Dedifferentiated amniotic fluid mesenchymal stem cell (primary cell): ENCODE data around the gene CAMSAP2.
A peak's percentile ranks its signal among the peaks of the same experiment; 100 is the strongest.
"Not testable (repeated sequence)": the region's sequence is repeated elsewhere in the genome, so short reads cannot be mapped to it uniquely, and the experiment has no call there.

ENCODE experiments used
- DNase-seq: peaks from one replicate; pipeline ENCODE4 v3.0.0-alpha.2; 2016; ENCODE audit errors: extremely low spot score

Gene CAMSAP2

DNA sequence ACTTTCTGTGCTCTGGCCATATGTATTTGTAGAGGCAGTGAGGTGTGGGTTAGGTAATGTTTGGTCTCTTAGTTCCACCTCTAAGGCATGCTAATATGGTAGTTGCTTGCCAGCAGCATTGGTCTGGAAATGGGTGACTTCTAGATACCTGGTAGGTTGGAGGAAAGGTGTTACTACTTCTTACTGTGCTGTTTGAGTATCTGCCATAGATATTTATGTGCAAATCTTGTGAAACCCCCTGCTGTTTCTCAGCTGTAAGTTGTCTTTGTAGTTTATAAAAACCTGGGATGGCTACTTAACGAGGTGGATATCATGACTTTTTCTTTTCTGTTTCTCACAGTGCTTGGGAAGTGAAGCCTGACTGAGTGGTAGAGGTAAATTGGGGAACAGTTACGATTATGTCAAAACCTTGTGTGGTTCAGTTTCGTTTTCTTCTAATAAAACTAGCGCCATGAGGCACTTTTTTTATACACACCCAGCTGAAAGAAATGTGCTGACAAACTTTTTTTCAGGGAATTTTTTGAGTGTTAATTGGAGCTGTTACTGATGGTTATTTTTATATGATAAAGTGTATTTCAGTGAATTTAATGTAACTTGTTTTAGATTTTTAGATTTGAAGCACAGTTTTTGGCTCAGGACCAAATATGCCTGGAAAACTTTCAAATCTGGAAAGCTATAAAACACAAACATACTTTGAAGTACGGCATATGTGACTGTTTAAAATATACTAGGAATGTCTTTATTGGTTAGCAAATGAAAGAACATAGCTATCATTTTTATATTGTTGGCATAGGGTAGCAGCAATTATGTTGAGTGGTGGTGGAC is 42.1 kb downstream of the CAMSAP2 start:
- peak; percentile 59 for DNase-seq

DNA sequence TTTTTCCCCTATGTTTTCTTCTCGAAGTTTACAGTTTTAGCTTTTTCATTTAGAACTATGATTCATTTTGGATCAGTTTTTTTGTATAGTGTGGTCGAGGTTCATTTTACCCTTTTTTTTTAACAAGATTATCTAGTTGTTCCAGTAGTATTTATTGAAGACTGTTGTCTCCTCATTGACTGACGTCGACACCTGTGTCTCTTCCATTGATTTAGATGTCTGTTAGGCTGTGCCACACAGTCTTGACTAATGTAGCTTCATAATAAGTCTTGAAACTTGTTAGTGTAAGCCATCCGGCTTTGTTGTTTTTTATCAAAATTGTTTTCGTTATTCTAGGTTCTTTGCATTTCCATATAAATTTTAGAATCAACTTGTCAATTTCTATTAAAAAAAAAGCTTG is 45.2 kb downstream of the CAMSAP2 start:
- DNase-seq: no peak

GRCh38 chr1:200784576-200784975 is 45.9 kb downstream of the CAMSAP2 start:
- no peak for DNase-seq

DNA sequence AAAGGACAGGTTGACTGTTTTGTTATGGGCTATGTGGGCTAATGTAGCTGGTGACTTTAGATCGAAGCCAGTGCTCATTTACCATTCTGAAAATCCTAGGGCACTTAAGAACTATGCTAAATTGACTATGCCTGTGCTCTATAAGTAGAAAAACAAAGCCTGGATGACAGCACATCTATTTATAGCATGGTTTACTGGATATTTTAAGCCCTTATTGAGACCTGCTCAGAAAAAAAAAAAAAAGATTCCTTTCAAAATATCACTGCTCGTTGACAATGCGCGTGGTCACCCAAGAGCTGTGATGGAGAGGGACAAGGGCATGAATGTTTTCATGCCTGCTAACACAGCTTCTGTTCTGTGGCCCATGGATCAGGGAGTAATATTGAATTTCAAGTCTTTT is 48.1 kb downstream of the CAMSAP2 start:
- no peak for DNase-seq

GRCh38 chr1:200787896-200788387 is 49.2 kb downstream of the CAMSAP2 start:
- DNase-seq: no peak

DNA sequence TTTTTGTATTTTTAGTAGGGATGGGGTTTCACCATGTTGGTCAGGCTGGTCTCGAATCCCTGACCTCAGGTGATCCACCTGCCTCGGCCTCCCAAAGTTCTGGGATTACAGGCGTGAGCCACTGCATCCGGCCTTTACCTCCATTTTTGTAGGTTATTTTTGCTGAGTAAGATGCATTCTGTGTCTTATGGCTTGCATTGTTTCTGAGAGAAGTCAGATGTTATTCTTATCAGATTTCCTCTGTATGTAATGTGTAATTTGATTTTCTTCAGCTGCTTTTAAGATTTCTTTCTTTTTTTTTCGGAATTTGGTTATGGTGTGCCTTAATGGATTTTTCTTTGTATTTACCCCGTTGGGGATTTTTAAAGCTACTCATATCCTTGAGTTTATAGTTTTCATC is 52.3 kb downstream of the CAMSAP2 start:
- DNase-seq: not testable (repeated sequence)

GRCh38 chr1:200793677-200794076 is 55.0 kb downstream of the CAMSAP2 start:
- no peak for DNase-seq

DNA sequence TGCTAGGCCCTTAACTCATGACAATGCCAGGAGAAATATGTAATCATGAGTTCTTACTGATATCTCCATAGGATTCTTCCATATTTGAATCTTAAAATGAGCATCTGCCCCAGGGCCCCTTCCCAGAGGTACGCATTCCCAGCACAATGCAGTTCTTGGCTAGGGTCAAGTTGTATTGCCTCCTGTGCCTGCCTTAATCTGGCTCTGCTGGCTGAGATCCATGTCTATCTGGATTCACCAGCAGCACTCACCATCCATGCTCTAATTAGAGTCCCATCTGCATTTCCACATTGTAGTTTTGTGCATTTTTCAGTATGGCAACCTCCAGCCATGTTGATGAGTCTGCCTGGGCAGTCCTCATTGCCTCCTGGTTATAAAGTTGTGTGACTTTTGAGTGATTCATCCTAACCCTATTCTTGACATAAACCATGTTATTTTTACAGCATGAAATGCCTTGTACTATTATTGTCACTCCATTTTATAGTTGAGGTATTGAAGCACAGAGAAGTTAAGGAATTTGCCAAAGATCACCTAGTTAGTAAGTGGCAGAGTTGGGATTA is 55.9 kb downstream of the CAMSAP2 start:
- DNase-seq: no peak

GRCh38 chr1:200795156-200795555 is 56.5 kb downstream of the CAMSAP2 start:
- peak; percentile 34 for DNase-seq

GRCh38 chr1:200802042-200802441 is 63.3 kb downstream of the CAMSAP2 start:
- no peak for DNase-seq

- peak; percentile 78 for DNase-seq
Observed at GRCh38 chr1:200802865-200803512, 64.3 kb downstream of the CAMSAP2 start.

DNA sequence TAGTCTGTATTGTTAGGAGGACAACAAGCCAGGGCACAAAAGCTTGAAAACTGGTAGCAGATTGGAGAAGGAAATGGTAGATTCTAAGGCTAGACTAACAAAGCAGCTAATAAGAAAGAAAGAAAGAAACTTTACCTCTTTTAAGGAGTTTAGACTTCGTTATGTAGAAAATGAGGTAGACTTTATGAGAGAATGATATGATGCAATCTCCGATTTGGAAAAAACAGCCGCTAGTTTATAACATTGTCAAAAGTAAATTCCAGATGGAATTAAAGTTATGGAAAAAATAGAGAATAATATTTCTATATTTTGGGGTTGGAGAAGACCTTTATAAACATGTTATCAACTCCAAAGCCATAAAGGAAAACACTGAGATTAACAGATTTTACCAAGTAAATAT is 67.0 kb downstream of the CAMSAP2 start:
- DNase-seq: no peak

DNA sequence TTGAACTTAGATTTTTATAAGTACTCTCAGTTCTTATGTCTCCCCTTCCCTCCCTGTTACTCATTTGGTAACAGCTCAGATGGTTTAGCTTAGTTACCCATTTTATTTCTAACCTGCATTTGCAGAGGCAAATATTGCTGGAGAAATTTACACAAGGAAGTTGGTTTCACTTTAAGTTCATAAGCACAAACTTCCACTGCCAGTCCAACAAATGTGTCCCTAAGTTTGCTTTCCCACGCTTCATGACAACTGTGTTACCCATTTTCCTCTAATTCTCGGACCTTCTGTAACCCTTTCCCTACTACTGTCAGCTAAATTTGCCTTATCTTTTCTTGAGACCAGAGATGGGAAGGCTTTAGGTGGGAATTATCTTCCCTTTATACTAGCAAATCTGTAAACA is 70.2 kb downstream of the CAMSAP2 start:
- DNase-seq: no peak

DNA sequence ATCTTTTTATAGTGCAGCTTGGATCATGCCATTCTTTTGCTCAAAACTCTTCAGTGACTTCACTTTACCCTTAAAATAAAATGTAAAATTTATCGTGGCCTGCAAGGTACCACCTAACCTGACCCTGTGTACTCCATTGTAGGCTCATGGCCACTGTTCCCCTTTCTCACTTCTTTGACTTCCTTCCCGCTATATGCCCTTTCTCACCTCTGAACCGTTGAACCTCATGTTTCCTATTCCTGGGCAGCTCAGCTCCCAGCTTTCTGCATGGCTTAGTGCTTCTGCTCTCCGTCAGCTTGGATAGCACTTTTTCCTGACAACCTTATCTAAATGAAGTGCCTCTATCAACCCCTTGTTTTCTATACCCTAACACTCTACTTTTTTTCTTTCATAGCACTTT is 73.0 kb downstream of the CAMSAP2 start:
- DNase-seq: no peak

DNA sequence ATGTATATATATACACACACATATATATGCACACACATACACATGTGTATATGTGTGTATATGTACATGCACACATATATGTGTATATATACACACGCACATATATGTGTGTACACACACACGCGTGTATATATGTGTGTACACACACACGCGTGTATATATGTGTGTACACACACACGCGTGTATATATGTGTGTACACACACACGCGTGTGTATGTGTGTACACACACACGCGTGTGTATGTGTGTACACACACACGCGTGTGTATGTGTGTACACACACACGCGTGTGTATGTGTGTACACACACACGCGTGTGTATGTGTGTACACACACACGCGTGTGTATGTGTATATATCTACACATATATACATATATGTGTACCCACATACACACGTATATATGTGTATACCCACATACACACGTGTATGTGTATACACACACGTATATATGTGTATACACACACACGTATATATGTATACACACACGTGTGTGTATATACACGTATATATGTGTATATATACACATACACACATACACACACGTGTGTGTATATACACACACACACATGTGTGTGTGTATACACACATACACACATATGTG is 78.0 kb downstream of the CAMSAP2 start:
- not testable (repeated sequence) for DNase-seq

DNA sequence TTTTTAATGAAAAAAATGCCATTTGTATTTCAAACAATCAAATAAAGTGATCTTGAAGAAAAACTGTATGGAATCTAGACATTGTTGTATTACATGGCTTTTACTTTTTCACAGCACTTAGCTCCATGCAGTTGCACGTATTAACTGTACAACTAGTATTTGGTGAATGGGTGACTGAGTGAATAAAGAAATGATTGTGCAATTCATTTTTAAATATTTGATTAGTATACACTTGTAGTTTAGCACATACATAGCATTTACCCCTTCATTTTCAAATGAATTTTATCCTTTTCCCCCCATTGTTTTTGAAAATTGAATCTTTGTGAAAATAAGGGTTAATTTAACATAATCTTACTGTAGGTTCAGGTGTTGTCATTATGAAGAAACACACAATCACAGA is 79.6 kb downstream of the CAMSAP2 start:
- no peak for DNase-seq

DNA sequence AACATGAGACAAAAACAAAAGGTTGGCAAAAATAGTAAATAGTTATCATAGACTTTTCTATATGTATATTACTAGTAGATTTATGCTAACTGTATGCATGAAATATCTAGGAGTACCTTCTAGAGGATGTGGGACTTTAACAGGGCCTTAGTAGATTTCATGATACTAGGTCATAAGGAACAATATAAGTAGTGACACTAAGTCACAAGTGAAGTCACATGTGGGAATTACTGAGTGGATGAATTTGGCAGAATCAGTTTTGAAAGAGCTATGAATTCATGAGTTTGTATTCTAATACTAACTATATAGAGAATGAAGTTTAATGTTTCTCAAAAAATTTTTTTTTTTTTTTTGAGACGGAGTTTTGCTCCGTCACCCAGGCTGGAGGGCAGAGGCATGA is 81.0 kb downstream of the CAMSAP2 start:
- no peak for DNase-seq

DNA sequence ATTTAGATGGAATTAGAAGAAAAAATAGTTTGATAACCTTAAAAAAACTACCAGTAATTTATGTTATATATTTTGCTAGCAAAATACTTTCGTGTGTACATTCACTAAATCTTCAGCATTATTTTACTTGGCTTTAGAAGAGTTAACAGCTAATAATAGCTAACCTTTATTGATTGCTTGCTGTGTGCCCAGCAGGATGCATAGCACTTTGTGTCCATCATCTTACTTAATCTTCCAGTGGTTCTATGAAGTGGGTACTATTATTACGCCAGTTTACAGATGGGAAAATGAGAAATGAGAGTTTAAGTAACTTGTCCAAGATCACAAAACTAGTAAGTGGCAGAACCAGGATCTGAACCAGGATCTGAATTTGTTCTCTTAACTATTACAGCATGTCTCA is 92.4 kb downstream of the CAMSAP2 start:
- no peak for DNase-seq

- DNase-seq: no peak
Observed at GRCh38 chr1:200834383-200834782, 95.7 kb downstream of the CAMSAP2 start.

DNA sequence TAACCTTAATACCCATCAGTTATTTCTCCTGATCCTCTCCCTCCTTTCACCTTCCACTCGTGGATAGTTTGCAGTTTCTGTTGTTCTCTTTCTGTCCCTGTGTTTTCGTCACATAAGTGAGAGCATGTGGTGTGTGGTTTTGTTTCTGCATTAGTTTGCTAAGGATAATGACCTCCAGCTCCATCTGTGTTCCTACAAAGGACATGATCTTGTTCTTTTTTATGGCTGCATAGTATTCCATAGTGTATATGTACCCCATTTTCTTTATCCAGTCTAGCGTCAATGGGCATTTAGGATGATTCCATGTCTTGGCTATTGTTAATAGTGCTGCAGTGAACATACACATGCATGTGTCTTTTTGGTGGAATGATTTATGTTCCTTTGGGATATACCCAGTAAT is 97.5 kb downstream of the CAMSAP2 start:
- DNase-seq: no peak

DNA sequence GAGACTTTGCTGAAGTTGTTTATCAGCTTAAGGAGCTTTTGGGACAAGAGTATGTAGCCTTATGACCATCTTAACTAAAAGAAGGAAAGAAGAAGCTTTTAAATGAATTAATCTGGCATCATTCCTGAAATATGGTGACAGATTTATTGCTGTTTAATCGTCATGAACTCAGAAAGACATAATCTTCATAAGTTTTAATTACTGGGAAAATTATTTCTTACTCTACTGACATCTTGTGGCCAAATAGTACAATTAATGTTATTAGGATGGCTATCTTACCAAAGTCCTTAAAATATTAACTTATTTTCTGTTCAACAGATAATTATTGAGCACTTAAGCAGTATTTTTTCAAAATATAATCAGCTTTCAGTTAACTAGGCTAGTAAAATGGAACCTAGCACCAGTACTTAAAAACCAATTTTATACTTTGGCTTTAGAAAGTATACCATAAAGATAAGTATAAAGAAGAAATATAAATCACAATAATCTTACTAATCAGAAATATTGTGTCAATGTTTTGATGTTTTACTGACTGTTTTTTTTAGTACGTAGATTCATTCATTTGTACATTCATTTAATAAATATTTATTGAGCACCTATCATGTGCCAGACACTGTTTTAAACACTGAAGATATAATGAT is 99.4 kb downstream of the CAMSAP2 start:
- DNase-seq: no peak
